Left ventricle myocardium inferior (tissue), 1 donor: Measurements from ENCODE around the gene ASCC1. TPM values are rescaled to one million over a fixed set of nuclear protein-coding genes. Genes with fewer than 3 reads are reported as not detected.
A peak's percentile ranks its signal among the peaks of the same experiment; 100 is the strongest.

Source experiments
- DNase-seq: peaks from one replicate; pipeline ENCODE4 v3.0.0-alpha.2; 2020
- H3K27ac ChIP-seq: fragments of 200-600 bp; replicated peaks from 2 replicates; pipeline ENCODE4 v1.8.0; 2021
- H3K27me3 ChIP-seq: fragments of 200-600 bp; 2 replicates; pipeline ENCODE4 v1.8.0; 2021; ENCODE audit warnings: low read depth
- H3K36me3 ChIP-seq: fragments of 200-600 bp; 2 replicates; pipeline ENCODE4 v1.8.0; 2021
- H3K4me1 ChIP-seq: fragments of 200-600 bp; 2 replicates; pipeline ENCODE4 v1.8.0; 2021
- H3K4me3 ChIP-seq: fragments of 200-600 bp; 2 replicates; pipeline ENCODE4 v1.8.0; 2021; ENCODE audit warnings: mild to moderate bottlenecking, moderate library complexity
- H3K9me3 ChIP-seq: fragments of 200-600 bp; replicated peaks from 2 replicates; pipeline ENCODE4 v1.8.0; 2021
- CTCF ChIP-seq: fragments of 200-600 bp; IDR thresholded peaks from 2 replicates; pipeline ENCODE4 v1.8.0; 2021; ENCODE audit warnings: antibody characterized with exemption, mild to moderate bottlenecking, borderline replicate concordance
- intact Hi-C: fragments of 100-400 bp; cut with micrococcal nuclease; formaldehyde crosslinking; loops from one replicate; pipeline ENCODE4 v1.11.0; 2022
- total RNA-seq: library from RNA; stranded (reverse); fragmentation: NEBNext Ultra II Directional; extraction: Animal tissue kit (Norgen Biotek cat#: 25700); gene quantifications from one replicate; pipeline ENCODE4 v1.2.1, GENCODE V29; 2021
- donor health status: DM: no; HTN: yes; CAD: no; lungs with severe emphysema.

The ASCC1 gene
- total RNA-seq, 1 donor from 2014 or later: 37.0 TPM

GRCh38 chr10:72146559-72147323 is 69.3 kb downstream of the ASCC1 start:
- no peak for DNase-seq
- Histone ChIP-seq H3K27me3 (no peaks in the 10 kb centered on the region), H3K9me3 (no peaks in the 10 kb centered on the region), H3K4me1 (peaks cover 16% of the 10 kb centered on the region), H3K27ac (peak overlapping the region; percentile 2), H3K36me3 (peaks cover 7% of the 10 kb centered on the region), H3K4me3 (no peak overlapping the region)
- intact Hi-C loops: no loop called here
- no peak for TF ChIP-seq CTCF

DNA sequence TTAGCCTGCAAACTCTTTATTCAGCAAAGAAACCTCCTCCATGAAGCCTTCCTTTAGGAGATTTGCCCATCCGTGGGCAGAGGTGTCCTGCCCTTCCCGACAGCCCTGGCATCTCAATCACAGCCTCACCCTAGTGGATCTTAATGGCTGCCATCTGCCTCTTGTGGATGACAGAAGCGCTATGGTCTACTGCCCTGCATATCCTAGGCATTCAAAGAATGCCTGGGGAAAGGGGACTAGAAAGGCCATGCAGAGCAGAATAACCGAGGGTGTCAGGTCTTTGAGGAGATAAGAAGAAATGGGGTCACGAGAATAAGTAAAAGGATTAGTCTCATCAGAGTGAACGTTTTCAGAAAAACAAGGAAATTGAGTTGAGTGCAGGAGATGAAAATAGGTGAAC is 70.0 kb downstream of the ASCC1 start:
- Histone ChIP-seq H3K4me1 (peaks cover 16% of the 10 kb centered on the region), H3K9me3 (no peaks in the 10 kb centered on the region), H3K4me3 (no peak overlapping the region), H3K27ac (peak overlapping the region; percentile 2), H3K27me3 (no peaks in the 10 kb centered on the region), H3K36me3 (peaks cover under 1% of the 10 kb centered on the region)
- no peak for TF ChIP-seq CTCF
- intact Hi-C loops: no loop called here
- DNase-seq: no peak

DNA sequence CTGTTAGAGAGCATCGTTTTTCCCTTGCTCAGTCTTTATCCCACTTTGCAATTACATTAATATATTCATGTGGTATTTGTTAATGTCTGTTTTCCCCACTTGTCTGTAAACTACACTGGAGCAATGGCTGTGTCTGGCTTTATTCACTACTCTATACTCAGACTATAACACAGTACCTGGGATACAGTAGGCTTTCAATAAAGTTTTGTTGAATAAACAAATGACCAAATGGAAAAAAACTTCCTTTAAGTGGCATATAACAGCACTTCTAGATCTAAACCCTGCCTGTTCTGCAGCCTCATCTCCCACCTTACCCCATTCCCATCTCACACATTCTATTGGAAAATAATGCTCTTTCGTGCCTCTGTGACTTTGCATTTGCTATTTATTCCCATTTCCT is 70.4 kb downstream of the ASCC1 start:
- peaks cover 16% of the 10 kb centered on the region for H3K4me1 ChIP-seq
- H3K4me3 ChIP-seq: no peak overlapping the region
- H3K9me3 ChIP-seq: no peaks in the 10 kb centered on the region
- no peak for TF ChIP-seq CTCF
- DNase-seq: no peak
- no peaks in the 10 kb centered on the region for H3K27me3 ChIP-seq
- H3K27ac ChIP-seq: no peak overlapping the region
- no peaks in the 10 kb centered on the region for H3K36me3 ChIP-seq
- intact Hi-C loops: no loop called here

DNA sequence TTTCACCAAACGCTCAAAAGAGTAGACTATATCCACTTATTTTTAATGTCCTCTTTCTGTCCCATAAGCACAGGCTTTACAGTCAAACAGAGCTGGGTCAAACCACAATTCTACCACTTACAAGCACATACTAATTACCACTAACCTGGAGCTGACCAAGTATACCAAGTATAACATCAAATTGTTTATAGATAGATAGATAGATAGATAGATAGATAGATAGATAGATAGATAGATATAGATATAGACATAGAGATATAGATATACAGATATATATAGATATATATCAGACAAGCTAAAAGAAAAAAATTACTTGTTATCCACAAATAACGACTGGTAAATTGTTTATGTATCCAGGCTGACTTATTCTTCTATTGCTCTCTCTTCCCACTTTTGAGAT is 75.2 kb downstream of the ASCC1 start:
- peaks cover 12% of the 10 kb centered on the region for H3K36me3 ChIP-seq
- H3K4me1 ChIP-seq: peaks cover 21% of the 10 kb centered on the region
- no peak for DNase-seq
- no peaks in the 10 kb centered on the region for H3K27me3 ChIP-seq
- no peak overlapping the region for H3K4me3 ChIP-seq
- no peak overlapping the region for H3K27ac ChIP-seq
- intact Hi-C loops: no loop called here
- no peaks in the 10 kb centered on the region for H3K9me3 ChIP-seq
- TF ChIP-seq CTCF: no peak

DNA sequence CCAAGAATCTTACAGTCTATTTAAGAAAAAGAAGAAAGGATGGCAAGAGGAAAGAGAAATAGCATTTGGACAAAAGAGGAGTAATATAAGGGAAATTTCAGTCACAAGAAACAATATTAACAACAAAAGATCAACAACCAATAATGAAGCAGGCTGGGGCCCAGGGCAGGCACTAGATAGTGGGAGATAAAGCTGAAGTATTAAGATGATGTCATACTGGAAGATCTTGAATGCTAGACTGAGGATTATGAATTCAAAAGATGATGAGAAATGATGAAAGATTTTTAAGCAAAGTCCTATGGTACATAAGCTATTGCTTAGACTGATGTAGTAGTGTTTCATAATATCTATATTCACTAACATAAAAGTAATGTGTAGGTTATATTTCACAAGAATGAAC is 75.9 kb downstream of the ASCC1 start:
- intact Hi-C loops: no loop called here
- no peaks in the 10 kb centered on the region for H3K9me3 ChIP-seq

More for the DNA sequence above, 75.9 kb downstream of the ASCC1 start:
- Histone ChIP-seq H3K27ac (no peak overlapping the region), H3K4me1 (peaks cover 19% of the 10 kb centered on the region), H3K27me3 (no peaks in the 10 kb centered on the region), H3K36me3 (peaks cover 13% of the 10 kb centered on the region), H3K4me3 (no peak overlapping the region)
- no peak for DNase-seq
- TF ChIP-seq CTCF: no peak
